KMS-11 (cell line): ENCODE measurements around the gene LMTK2.

Experiments
- H2AFZ ChIP-seq: fragments of 200-600 bp; sonication (generic); 2 replicates; pipeline ENCODE4 v1.6.1; 2016; ENCODE audit warnings: antibody characterized with exemption, mixed run types, low read depth
- H3K27ac ChIP-seq: fragments of 200-600 bp; sonication (generic); 2 replicates; pipeline ENCODE4 v1.6.1; 2016; ENCODE audit warnings: mild to moderate bottlenecking, mixed run types
- H3K27me3 ChIP-seq: fragments of 200-600 bp; sonication (generic); 2 replicates; pipeline ENCODE4 v1.6.1; 2017; ENCODE audit warnings: mild to moderate bottlenecking, low read depth, mixed run types, moderate library complexity; ENCODE audit not compliant: insufficient read depth
- H3K36me3 ChIP-seq: fragments of 200-600 bp; sonication (generic); 2 replicates; pipeline ENCODE4 v1.6.1; 2017; ENCODE audit warnings: mild to moderate bottlenecking, mixed run types; ENCODE audit not compliant: insufficient read depth
- H3K4me1 ChIP-seq: fragments of 200-600 bp; sonication (generic); 2 replicates; pipeline ENCODE4 v1.6.1; 2016; ENCODE audit warnings: mild to moderate bottlenecking, low read depth, mixed run types; ENCODE audit not compliant: poor library complexity, severe bottlenecking
- H3K4me2 ChIP-seq: fragments of 200-600 bp; sonication (generic); 2 replicates; pipeline ENCODE4 v1.7.0; 2016; ENCODE audit warnings: mild to moderate bottlenecking, mixed run types
- H3K4me3 ChIP-seq: fragments of 200-600 bp; sonication (generic); IDR thresholded peaks from 2 replicates; pipeline ENCODE4 v1.6.1; 2017; ENCODE audit warnings: low read depth, low read length, mixed read lengths; ENCODE audit not compliant: insufficient read depth
- H3K79me2 ChIP-seq: fragments of 200-600 bp; sonication (generic); 2 replicates; pipeline ENCODE4 v1.6.1; 2016; ENCODE audit warnings: low read depth, mixed run types; ENCODE audit not compliant: insufficient read depth
- H3K9ac ChIP-seq: fragments of 200-600 bp; sonication (generic); 2 replicates; pipeline ENCODE4 v1.6.1; 2016; ENCODE audit warnings: mild to moderate bottlenecking, mixed run types
- H4K20me1 ChIP-seq: fragments of 200-600 bp; sonication (generic); 2 replicates; pipeline ENCODE4 v1.6.1; 2016; ENCODE audit warnings: mild to moderate bottlenecking, mixed run types; ENCODE audit not compliant: insufficient read depth
- TF ChIP-seq, protein P1 (sequence below): fragments of 200-600 bp; sonication (generic); conservative IDR thresholded peaks from 2 replicates; pipeline ENCODE4 v1.6.1; 2017; ENCODE audit warnings: low read depth, mild to moderate bottlenecking, antibody characterized with exemption, low read length, moderate library complexity, mixed read lengths

LMTK2 gene

GRCh38 chr7:98162758-98163157 lies 56.1 kb downstream of the LMTK2 start:
- H3K27me3 ChIP-seq = no peaks in the 10 kb centered on the region
- no peaks in the 10 kb centered on the region for H3K36me3 ChIP-seq
- H3K4me2 ChIP-seq = no peak overlapping the region
- H4K20me1 ChIP-seq = 0 out of 2 replicates have a peak, but pooled peaks cover 4% of the 10 kb centered on the region
- H2AFZ ChIP-seq = no peak overlapping the region
- no peaks in the 10 kb centered on the region for H3K79me2 ChIP-seq
- H3K27ac ChIP-seq = no peak overlapping the region
- no peak overlapping the region for H3K9ac ChIP-seq
- no peak overlapping the region for H3K4me3 ChIP-seq
- H3K4me1 ChIP-seq = no peaks in the 10 kb centered on the region
- TF ChIP-seq, protein P1, sequence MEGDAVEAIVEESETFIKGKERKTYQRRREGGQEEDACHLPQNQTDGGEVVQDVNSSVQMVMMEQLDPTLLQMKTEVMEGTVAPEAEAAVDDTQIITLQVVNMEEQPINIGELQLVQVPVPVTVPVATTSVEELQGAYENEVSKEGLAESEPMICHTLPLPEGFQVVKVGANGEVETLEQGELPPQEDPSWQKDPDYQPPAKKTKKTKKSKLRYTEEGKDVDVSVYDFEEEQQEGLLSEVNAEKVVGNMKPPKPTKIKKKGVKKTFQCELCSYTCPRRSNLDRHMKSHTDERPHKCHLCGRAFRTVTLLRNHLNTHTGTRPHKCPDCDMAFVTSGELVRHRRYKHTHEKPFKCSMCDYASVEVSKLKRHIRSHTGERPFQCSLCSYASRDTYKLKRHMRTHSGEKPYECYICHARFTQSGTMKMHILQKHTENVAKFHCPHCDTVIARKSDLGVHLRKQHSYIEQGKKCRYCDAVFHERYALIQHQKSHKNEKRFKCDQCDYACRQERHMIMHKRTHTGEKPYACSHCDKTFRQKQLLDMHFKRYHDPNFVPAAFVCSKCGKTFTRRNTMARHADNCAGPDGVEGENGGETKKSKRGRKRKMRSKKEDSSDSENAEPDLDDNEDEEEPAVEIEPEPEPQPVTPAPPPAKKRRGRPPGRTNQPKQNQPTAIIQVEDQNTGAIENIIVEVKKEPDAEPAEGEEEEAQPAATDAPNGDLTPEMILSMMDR = no peak

- no peak overlapping the region for H3K4me3 ChIP-seq
- no peak overlapping the region for H3K4me2 ChIP-seq
Measured at GRCh38 chr7:98163269-98163668, 56.6 kb downstream of the LMTK2 start.

GRCh38 chr7:98163704-98164494 lies 57.2 kb downstream of the LMTK2 start:
- H3K4me3 ChIP-seq = no peak overlapping the region
- no peak overlapping the region for H2AFZ ChIP-seq
- H3K4me2 ChIP-seq = no peak overlapping the region
- no peak overlapping the region for H3K27ac ChIP-seq
- no peaks in the 10 kb centered on the region for H3K79me2 ChIP-seq
- TF ChIP-seq, protein P1 = no peak
- H3K4me1 ChIP-seq = peaks cover 4% of the 10 kb centered on the region
- no peak overlapping the region for H3K9ac ChIP-seq
- H4K20me1 ChIP-seq = 0 out of 2 replicates have a peak, but pooled peaks cover 4% of the 10 kb centered on the region
- H3K27me3 ChIP-seq = no peaks in the 10 kb centered on the region
- no peaks in the 10 kb centered on the region for H3K36me3 ChIP-seq

More at GRCh38 chr7:98163269-98163668, 56.6 kb downstream of the LMTK2 start:
- no peaks in the 10 kb centered on the region for H3K79me2 ChIP-seq
- H3K27me3 ChIP-seq = no peaks in the 10 kb centered on the region
- peaks cover 1% of the 10 kb centered on the region for H3K4me1 ChIP-seq
- TF ChIP-seq, protein P1 = no peak
- H3K36me3 ChIP-seq = no peaks in the 10 kb centered on the region
- H4K20me1 ChIP-seq = 0 out of 2 replicates have a peak, but pooled peaks cover 4% of the 10 kb centered on the region
- H3K9ac ChIP-seq = no peak overlapping the region
- H3K27ac ChIP-seq = no peak overlapping the region
- H2AFZ ChIP-seq = no peak overlapping the region

DNA sequence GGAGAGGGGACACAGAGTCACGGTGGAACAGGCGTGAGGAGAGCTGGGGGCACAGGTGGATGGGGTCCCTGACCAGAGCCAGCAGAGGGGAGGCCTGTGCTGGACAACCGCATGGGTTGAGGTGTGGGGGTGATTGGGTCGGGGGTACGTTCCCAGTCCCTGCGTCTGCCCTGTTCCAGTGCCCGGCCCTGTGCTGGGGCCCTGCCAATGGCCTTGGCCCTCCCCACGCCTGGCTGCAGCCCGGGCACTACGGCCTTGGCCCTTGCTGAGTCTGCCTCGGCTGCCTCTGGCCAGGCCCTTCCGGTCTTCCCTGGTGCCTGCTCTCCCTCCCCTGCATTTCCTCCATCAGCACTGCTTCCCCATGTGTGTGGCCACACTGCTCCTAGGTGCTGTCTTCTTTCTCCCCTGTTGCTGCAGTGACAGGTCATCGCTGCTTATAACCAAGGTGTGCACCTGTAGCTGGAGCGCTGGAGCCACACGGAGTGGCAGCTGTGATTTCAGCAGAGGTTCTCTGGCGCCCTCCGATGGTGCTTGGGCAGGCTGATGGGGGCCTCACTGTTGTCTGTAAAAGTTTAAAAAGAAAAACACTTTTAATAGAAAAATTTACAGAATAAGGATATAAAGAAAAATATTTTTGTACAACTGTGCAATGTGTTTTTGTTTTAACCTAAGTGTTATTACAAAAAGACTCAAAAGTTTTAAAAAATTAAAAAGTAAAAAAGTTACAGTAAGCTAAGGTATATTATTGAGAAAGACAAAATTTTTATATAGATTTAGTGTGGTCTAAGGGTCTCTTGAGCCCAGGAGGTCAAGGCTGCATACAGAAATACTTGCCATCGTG lies 59.4 kb downstream of the LMTK2 start:
- Histone ChIP-seq H3K9ac (no peak overlapping the region), H3K4me3 (no peak overlapping the region), H3K4me2 (no peak overlapping the region), H3K4me1 (peaks cover 4% of the 10 kb centered on the region), H3K27ac (no peak overlapping the region), H3K27me3 (no peaks in the 10 kb centered on the region), H2AFZ (no peak overlapping the region), H3K79me2 (no peaks in the 10 kb centered on the region), H3K36me3 (no peaks in the 10 kb centered on the region), H4K20me1 (0 out of 2 replicates have a peak, but pooled peaks cover 4% of the 10 kb centered on the region)
- TF ChIP-seq, protein P1 = peak; percentile 75
